HUES6 (cell line): ENCODE results near the gene PAQR8.

Experiments
- H3K27ac ChIP-seq: 2 replicates; pipeline ENCODE4 v1.7.0; 2013; ENCODE audit warnings: low read depth, mild to moderate bottlenecking, low read length, inconsistent platforms
- H3K27me3 ChIP-seq: 2 replicates; pipeline ENCODE4 v1.6.1; 2013; ENCODE audit warnings: low read length; ENCODE audit not compliant: control insufficient read depth, insufficient read depth
- H3K36me3 ChIP-seq: 2 replicates; pipeline ENCODE4 v1.6.1; 2013; ENCODE audit warnings: low read length; ENCODE audit not compliant: control insufficient read depth, insufficient read depth
- H3K4me1 ChIP-seq: 2 replicates; pipeline ENCODE4 v1.6.1; 2013; ENCODE audit warnings: low read length; ENCODE audit not compliant: control insufficient read depth, insufficient read depth
- H3K4me3 ChIP-seq: 2 replicates; pipeline ENCODE4 v1.5.1; 2013; ENCODE audit warnings: low read depth, low read length
- H3K9ac ChIP-seq: one replicate; pipeline ENCODE4 v1.6.1; 2013; ENCODE audit warnings: mild to moderate bottlenecking, low read length
- H3K9me3 ChIP-seq: 2 replicates; pipeline ENCODE4 v1.6.1; 2013; ENCODE audit warnings: low read depth, low read length; ENCODE audit not compliant: control insufficient read depth, insufficient read depth

PAQR8 gene

GRCh38 chr6:52395969-52396368, 34.0 kb downstream of the PAQR8 start:
- H3K36me3 ChIP-seq = no peaks in the 10 kb centered on the region
- no peak overlapping the region for H3K27ac ChIP-seq
- H3K27me3 ChIP-seq = no peaks in the 10 kb centered on the region
- no peak overlapping the region for H3K4me3 ChIP-seq
- H3K4me1 ChIP-seq = peaks cover 19% of the 10 kb centered on the region
- H3K9me3 ChIP-seq = no peaks in the 10 kb centered on the region
- no peak overlapping the region for H3K9ac ChIP-seq

DNA sequence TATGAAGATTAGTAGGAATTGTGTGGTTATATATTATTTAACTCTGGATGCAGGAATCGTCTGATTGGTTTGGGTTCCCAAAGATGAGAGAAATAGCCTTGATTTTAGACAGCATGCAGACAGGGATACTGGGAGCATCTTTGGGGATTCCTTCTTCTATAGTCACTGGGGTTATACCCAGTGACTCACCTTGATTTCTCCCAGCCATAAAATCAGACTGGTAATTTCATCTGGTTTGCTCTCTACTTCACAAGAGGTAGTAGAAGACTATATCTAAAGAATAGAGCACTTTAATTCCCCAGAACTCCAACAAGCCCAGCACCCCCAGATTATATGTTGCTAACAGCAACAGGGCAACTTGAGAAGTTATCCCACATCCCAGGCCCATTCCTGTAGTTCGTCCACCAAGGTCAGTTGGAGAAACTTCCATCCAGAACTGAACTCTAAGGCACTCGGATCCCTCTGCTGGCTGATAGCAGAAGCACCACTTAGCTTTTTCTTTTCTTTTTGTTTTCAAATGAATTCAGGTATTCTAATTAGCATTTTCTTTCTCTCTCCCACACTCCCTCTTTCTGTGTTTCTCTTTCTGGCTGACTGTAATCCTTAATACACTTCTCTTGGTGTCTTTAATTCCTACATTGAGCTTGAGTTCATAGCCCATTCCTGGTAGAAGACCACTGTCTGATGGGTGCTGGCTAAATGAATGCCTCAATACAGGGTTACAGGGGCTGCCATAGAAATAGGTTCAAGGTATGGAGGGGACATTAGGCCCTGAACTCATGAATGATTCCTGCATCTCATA, 37.8 kb downstream of the PAQR8 start:
- peaks cover 19% of the 10 kb centered on the region for H3K4me1 ChIP-seq
- peaks cover 5% of the 10 kb centered on the region; the same call in 1 of the 2 replicates for H3K36me3 ChIP-seq
- no peak overlapping the region for H3K9ac ChIP-seq
- H3K27me3 ChIP-seq = no peaks in the 10 kb centered on the region
- H3K9me3 ChIP-seq = no peaks in the 10 kb centered on the region
- H3K27ac ChIP-seq = no peak overlapping the region
- no peak overlapping the region for H3K4me3 ChIP-seq

GRCh38 chr6:52400313-52401041, 38.5 kb downstream of the PAQR8 start:
- no peaks in the 10 kb centered on the region for H3K9me3 ChIP-seq
- H3K4me3 ChIP-seq = no peak overlapping the region
- H3K27ac ChIP-seq = no peak overlapping the region
- peaks cover 5% of the 10 kb centered on the region; the same call in 1 of the 2 replicates for H3K36me3 ChIP-seq
- no peaks in the 10 kb centered on the region for H3K27me3 ChIP-seq
- no peak overlapping the region for H3K9ac ChIP-seq
- H3K4me1 ChIP-seq = peaks cover 19% of the 10 kb centered on the region

GRCh38 chr6:52403086-52403485, 41.1 kb downstream of the PAQR8 start:
- Histone ChIP-seq H3K4me1 (peaks cover 11% of the 10 kb centered on the region), H3K4me3 (no peak overlapping the region), H3K27ac (no peak overlapping the region), H3K9me3 (no peaks in the 10 kb centered on the region), H3K9ac (no peak overlapping the region), H3K36me3 (peaks cover 5% of the 10 kb centered on the region; the same call in 1 of the 2 replicates), H3K27me3 (no peaks in the 10 kb centered on the region)

DNA sequence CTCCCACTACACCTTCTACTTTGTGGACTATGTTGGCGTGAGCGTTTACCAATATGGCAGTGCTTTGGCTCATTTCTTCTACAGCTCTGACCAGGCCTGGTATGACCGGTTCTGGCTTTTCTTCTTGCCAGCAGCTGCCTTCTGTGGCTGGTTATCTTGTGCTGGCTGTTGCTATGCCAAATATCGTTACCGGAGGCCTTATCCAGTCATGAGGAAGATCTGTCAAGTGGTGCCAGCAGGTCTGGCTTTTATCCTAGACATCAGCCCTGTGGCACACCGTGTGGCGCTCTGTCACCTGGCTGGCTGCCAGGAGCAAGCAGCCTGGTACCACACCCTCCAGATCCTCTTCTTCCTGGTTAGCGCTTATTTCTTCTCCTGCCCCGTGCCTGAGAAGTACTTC, 41.7 kb downstream of the PAQR8 start:
- H3K27me3 ChIP-seq = no peaks in the 10 kb centered on the region
- no peak overlapping the region for H3K27ac ChIP-seq
- H3K4me3 ChIP-seq = no peak overlapping the region
- no peaks in the 10 kb centered on the region for H3K9me3 ChIP-seq
- no peak overlapping the region for H3K9ac ChIP-seq
- peaks cover 5% of the 10 kb centered on the region; the same call in 1 of the 2 replicates for H3K36me3 ChIP-seq
- H3K4me1 ChIP-seq = peaks cover 11% of the 10 kb centered on the region

- Histone ChIP-seq H3K9ac (no peak overlapping the region), H3K27ac (no peak overlapping the region), H3K4me3 (no peak overlapping the region), H3K36me3 (peaks cover 5% of the 10 kb centered on the region; the same call in 1 of the 2 replicates), H3K4me1 (peaks cover under 1% of the 10 kb centered on the region), H3K9me3 (no peaks in the 10 kb centered on the region), H3K27me3 (no peaks in the 10 kb centered on the region)
Measured at GRCh38 chr6:52405243-52405642, 43.3 kb downstream of the PAQR8 start.

- no peaks in the 10 kb centered on the region for H3K27me3 ChIP-seq
- no peak overlapping the region for H3K9ac ChIP-seq
- H3K4me1 ChIP-seq = no peaks in the 10 kb centered on the region
- H3K27ac ChIP-seq = no peak overlapping the region
- H3K36me3 ChIP-seq = peaks cover 5% of the 10 kb centered on the region; the same call in 1 of the 2 replicates
- no peak overlapping the region for H3K4me3 ChIP-seq
- no peaks in the 10 kb centered on the region for H3K9me3 ChIP-seq
Measured at GRCh38 chr6:52407467-52407866, 45.5 kb downstream of the PAQR8 start.

- H3K9me3 ChIP-seq = no peaks in the 10 kb centered on the region
- no peaks in the 10 kb centered on the region for H3K36me3 ChIP-seq
- H3K27me3 ChIP-seq = no peaks in the 10 kb centered on the region
- no peak overlapping the region for H3K4me3 ChIP-seq
- no peak overlapping the region for H3K27ac ChIP-seq
- no peaks in the 10 kb centered on the region for H3K4me1 ChIP-seq
- no peak overlapping the region for H3K9ac ChIP-seq
Measured at GRCh38 chr6:52409499-52409898, 47.5 kb downstream of the PAQR8 start.

- H3K27me3 ChIP-seq = no peaks in the 10 kb centered on the region
- no peak overlapping the region for H3K9ac ChIP-seq
- H3K4me3 ChIP-seq = no peak overlapping the region
- no peaks in the 10 kb centered on the region for H3K4me1 ChIP-seq
- H3K9me3 ChIP-seq = no peaks in the 10 kb centered on the region
- no peak overlapping the region for H3K27ac ChIP-seq
- no peaks in the 10 kb centered on the region for H3K36me3 ChIP-seq
Measured at GRCh38 chr6:52410979-52411378, 49.0 kb downstream of the PAQR8 start.

GRCh38 chr6:52411911-52412310, 50.0 kb downstream of the PAQR8 start:
- no peaks in the 10 kb centered on the region for H3K36me3 ChIP-seq
- H3K27me3 ChIP-seq = no peaks in the 10 kb centered on the region
- no peak overlapping the region for H3K4me3 ChIP-seq
- no peak overlapping the region for H3K9ac ChIP-seq
- H3K27ac ChIP-seq = no peak overlapping the region
- H3K9me3 ChIP-seq = no peaks in the 10 kb centered on the region
- no peaks in the 10 kb centered on the region for H3K4me1 ChIP-seq

DNA sequence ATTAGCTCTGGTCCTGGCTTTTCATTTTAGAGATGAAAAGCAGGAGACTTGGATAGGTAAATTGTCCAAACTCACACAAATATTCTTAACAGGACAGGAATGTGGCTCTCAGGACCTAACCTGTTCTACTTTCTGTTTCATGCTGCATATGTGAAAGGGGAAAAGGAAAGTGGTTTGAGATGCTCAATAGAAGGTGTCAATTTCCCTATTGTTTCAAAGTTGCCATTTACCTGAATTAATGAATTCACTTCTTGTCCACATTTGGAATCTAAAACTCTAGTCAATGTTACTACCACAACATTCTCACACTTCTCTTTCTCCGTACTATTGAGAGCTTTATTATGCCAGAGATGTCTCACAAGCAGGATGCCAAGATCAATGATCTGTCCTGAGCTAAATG, 53.4 kb downstream of the PAQR8 start:
- Histone ChIP-seq H3K27me3 (no peaks in the 10 kb centered on the region), H3K9ac (no peak overlapping the region)

More for the DNA sequence above, 53.4 kb downstream of the PAQR8 start:
- Histone ChIP-seq H3K36me3 (no peaks in the 10 kb centered on the region), H3K4me1 (peaks cover 15% of the 10 kb centered on the region; the same call in 1 of the 2 replicates), H3K4me3 (no peak overlapping the region), H3K9me3 (no peaks in the 10 kb centered on the region), H3K27ac (no peak overlapping the region)
